ENCODE results near the gene CFAP92.

The CFAP92 gene

DNA sequence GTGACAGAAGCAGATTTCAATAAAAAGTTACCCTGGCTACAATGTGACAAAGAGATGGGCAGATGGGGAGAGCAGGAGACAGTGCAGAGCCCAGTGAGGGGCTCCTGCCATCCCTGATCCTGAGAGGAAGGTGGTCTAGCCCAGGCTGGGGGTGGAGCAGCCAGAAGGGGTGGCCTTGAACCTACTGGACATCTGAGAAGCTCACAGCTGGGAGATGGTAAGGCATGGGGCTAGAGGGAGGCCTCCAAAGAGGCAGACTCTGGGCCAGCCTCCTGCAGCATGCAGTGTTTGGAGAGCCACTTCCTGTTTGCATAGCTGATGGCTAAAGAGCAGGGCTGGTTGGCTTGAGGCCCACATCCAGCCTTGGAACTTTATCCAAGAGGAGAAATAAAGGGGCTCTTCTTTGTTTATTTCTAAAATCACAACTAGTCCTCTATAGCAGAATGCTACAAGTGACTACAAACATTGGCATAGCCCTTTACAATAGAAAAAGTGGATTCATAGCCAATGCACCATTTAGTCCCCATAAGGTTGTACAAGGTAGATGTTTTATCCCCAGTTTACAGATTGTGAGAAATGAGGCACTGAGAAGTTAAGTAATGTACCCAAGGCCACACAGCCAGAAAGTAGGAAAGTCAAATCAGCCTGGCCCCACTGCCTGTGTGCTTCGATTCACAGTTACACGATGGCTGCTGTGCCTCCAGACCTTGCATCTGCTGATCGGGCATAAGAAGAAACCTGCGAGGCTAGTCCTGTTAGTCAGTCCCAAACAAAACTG lies 11.8 kb upstream of the CFAP92 start:
- DNase-seq: no peak

DNA sequence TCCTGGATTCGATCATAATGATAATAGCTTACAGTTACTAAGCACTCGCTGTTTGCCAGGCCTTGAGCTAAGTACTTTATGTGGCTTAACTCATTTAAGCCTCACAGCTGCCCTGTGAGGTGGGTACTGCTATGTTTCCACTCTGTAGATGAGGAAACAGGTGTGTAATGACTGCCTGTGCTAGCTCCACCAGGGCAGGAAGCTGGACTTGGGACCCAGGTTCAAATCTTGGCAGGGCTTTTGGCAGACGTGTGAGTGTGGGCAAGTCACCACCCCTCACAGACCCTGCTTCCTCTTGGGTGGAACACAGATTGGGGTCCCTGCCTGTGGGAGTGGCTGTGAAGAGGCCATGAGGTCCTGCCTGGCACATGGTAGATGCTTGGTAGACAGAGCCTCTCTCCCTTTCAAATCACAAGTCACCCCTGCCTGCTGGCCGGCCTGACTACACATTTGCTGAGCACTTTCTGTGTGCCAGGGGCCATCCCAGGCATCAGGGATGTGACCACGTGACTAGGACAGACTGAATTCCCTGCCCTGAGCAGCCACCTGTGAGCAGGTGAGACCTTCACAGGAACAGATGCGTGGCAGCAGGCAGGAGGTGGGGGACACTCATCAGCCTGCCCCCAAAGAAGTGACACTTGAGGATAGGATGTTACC lies 10.9 kb upstream of the CFAP92 start:
- DNase-seq: no peak

DNA sequence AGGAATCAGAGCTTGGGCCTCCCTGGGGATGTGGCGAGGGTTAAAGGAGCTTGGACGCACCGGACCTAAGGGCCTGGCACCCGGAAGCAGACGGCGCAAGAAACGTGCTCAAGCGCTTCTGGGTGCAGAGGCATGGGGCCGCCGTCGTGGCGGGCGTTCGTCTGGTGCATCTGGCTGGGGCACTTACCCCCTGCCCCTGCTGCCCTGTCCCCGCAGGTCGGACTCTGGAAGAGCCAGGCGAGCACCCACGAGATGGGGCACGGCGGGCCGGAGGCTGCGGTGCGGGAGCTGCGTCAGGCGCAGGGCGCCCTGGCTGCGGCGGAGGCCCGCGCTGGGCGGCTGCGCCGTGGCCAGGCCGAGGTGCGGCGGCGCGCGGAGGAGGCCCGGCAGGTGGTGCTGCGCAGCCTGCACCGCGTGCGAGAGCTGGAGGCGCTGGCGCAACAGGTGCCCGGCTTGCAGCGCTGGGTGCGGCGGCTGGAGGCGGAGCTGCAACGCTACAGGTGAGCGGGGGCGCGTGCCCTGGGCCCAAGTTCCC lies 9.8 kb upstream of the CFAP92 start:
- DNase-seq: no peak

DNA sequence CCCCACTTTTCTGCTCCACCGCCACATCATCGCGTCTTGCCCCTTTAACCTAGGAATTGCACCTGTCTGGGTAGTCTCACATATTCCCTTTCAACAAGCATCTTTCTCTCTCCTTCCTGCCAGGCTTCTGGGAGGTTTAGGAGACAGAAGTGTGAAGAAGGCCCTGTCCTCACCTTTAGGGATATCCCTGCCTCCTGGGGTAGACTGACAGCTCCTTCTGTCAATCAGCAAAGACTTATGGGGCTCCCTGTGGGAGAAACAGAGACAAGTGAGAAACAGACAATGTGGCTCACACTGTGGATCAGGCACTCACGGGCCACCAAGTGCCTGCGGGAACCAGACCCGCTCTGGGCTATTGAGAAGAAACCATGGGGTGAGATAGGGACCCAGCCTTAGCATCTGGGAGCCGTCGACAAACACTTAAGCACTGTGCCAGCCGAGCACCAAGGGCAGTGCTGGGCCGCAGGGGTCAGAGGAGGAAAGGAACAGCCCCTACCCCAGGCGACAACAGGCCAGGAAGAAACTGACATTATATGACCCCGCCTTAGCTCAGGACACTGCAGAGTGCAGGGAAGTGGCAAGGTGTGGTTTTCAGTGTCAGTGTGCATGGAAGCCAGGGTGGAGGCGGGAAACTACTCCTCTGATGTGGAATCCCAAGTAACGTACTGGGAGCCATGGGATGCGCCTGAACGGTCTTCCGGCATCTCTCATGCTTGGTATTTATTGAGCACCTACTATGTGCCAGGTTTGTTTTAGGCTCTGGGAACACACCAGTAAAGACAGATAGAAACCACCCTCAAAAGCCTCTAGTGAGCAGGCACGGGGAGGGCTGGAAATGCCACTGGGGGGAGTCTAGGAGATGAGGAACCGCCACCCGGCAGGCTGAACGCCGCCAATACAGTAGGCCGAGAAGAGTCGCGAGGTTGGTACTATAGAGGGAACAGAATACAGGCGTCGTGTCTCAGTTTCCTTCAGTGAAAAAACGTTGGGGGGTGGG lies 9.0 kb upstream of the CFAP92 start:
- no peak for DNase-seq

DNA sequence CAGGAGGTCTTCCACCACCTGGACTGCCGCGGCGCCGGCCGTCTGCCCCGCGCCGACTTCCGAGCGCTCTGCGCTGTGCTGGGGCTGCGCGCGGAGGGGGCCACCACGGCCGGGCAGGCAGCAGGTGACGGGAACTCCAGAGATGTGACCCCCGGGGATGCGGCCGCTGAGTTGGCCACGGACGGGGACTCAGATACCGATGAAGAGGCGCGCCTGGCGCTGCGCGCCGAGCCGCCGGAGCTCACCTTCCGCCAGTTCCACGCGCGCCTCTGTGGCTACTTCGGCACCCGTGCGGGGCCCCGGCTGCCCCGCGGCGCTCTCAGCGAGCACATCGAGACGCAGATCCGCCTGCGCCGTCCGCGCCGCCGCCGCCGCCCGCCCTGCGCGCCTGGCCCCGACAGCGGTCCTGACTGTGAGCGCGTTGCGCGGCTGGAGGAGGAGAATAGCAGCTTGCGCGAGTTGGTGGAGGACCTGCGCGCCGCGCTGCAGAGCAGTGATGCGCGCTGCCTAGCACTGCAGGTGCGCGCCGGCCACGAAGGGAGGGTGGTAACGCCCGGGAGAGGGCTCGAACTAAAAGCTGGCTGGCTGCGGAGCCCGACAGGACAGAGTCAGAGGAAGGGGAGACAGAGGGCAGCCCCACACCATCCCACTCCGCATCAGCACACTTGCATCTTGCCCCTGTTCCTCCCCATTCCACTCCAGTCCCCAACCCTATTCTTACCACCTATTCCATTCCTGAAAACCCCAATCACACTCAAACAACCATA lies 8.1 kb upstream of the CFAP92 start:
- no peak for DNase-seq

DNA sequence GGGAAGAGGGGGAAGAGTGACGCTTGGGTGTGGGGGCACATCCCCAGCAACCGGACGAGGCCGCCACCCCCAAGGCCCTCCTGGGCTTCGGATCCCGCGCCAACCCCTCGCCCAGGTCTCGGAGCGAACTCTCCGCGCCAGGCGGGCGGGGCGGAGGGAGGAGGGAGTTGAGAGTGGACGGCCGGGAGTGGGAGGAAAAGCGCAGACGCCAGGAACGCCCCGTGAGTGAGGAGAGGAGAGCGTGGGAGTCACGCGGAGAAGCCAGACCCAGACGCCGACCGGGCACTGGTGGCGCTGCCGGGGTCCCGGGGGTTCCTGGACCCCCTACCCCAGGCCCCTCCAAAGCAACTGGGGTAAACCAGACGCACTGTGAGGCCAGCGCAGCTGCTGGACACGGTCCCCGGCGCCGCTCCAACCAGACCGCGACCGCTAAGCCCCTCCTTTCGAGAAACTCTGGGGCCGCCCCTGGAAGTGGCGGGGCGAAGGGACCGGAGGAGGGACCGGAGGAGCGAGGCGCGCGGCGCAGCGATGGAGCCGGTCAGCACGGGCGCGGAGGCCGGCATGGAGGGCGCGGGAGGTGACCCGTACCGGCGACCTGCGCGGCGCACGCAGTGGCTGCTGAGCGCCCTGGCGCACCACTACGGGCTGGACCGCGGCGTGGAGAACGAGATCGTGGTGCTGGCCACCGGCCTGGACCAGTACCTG lies 7.4 kb upstream of the CFAP92 start, which contains the start of gene EFCC1:
TSS of gene EFCC1 (plus strand) at position 204 of the 705 bp plus-strand sequence. CDS start at position 529, 325 bp downstream.
- peak; percentile 80 for DNase-seq

DNA sequence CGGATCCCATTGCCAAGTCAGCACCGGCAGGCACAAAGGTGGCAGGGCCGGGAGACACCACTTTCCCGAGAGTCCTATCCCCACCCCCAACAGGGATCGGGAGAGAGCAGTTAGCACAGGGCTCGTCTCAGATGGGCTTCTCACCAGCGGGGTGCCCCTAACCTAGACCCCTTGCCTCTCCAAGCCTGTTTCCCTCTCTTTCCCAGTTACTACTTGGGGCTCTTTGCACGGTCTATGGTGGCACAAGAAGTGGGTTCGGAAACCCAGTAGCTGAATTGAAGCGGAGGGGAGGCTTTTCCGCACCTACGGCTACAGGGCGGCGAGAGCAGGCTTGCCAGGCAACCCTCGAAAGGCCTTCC lies 6.8 kb upstream of the CFAP92 start:
- no peak for DNase-seq

DNA sequence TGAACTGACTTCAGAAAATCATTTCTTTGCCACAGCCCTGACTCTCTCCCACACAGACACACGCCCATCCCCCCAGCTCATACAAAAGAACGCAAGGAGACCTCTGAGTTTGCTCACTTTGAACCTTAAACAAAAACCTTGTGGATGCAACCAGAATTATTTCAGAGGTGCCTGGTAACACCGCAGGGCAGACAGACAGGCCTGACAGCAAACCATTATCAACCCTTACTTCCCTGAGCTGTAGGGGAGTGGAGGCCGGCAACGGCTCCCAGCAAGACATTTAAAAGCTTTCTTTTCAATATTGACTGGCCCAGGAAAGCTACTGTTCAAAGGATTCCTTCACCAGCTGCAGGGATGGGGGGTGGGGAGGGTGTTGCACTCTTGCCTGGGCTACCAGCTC lies 5.2 kb upstream of the CFAP92 start:
- DNase-seq: no peak

DNA sequence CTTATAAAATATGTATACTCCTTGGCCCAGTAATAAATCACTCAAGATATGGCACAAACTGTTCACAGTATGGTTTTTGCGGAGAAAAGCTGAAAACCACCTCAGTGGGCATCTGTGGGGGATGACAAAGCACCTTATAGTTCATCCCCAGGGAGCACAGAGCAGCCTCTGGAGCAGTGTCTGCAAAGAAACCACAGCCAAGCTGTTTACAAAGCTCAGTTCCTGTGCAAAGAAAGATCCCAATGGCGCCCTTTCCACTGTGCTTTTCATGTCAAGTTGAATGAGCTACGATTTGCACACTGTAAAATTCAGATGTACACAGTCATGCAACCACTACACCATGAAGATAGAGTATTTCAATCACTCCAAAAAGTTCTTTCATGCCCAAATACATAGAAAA lies 4.7 kb upstream of the CFAP92 start:
- DNase-seq: no peak

DNA sequence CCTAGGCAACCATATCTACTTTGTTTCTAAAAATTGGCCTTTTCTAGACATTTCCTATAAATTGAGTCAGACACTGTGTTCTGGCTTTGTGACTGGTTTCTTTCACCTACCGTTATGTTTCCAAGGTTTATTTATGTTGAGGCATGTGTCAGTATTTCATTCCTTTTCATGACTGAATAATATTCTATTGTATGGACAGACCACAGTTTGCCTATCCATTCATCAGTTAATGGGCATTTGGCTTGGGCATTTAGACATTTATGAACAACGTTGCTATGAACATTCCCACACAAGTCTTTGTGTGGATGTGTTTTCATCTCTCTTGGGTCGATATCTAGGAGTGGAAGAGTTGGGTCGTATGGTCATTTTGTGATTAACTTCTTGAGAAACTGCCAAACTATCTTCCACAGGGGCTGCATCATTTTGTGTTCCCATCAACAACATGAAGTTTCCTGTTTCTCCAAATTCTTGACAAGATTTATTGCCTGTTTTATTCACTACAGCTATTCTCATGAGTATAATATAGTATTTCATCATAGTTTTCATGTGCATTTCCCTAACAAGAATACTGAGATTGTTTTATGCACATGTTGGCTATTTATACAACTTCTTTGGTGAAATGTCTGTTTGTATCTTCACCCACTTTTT lies 3.7 kb upstream of the CFAP92 start:
- DNase-seq: no peak

DNA sequence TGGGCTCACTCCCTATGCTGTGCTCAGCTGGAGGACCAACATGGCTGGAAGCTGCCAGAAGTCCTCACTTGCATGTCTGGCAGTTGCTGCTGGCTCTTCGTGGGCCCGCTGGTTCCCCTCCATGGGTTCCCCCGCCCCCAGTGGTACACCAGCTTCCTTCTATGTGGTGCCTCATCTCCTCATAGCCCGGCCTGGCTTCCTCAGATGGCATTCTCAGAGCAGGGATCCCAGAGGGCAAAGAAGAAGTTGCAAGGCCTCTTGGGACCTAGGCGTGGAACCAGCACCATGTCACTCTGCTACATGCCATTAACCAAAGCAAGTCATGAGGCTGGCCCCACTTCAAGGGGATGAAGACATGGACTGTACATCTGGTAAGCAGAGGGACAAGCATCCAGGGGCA lies 2.9 kb upstream of the CFAP92 start:
- DNase-seq: no peak

DNA sequence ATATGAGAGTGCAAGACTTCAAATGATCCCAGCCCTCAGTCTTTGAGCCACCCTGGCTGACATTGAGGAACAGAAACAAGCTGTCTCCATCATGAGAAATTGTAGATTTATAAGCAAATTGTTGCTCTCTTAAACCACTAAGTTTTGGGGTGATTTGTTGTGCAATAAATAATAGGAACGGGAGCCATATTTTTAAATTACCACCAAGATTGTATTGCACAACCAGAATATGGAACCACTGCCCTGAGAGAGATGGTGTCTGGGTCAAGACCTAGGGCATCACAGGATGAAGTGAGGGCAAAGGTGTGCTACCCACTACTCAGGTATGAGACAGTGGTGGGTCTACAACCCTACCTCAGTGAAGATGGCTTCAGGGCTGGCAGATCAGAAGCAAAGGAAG lies 2.3 kb upstream of the CFAP92 start:
- DNase-seq: no peak

DNA sequence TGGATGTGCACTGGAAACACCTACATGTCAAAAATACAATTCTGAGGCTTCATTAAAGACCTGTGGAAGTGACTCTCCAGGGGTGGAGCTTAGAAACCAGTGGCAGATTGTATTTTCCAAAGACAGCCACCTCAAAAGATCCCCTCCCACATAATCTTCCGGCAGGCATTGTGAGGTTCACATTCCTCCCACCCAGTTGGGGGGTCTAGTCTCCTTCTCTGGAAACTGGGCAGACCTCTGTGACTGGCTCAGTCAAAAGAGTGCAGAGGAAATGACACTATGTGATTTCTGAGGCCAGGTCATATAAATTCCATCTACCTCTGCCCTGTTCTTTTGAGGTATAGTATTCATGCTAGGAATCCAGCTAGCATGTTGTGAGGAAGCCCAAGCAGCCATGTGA lies 1.9 kb upstream of the CFAP92 start:
- DNase-seq: no peak

DNA sequence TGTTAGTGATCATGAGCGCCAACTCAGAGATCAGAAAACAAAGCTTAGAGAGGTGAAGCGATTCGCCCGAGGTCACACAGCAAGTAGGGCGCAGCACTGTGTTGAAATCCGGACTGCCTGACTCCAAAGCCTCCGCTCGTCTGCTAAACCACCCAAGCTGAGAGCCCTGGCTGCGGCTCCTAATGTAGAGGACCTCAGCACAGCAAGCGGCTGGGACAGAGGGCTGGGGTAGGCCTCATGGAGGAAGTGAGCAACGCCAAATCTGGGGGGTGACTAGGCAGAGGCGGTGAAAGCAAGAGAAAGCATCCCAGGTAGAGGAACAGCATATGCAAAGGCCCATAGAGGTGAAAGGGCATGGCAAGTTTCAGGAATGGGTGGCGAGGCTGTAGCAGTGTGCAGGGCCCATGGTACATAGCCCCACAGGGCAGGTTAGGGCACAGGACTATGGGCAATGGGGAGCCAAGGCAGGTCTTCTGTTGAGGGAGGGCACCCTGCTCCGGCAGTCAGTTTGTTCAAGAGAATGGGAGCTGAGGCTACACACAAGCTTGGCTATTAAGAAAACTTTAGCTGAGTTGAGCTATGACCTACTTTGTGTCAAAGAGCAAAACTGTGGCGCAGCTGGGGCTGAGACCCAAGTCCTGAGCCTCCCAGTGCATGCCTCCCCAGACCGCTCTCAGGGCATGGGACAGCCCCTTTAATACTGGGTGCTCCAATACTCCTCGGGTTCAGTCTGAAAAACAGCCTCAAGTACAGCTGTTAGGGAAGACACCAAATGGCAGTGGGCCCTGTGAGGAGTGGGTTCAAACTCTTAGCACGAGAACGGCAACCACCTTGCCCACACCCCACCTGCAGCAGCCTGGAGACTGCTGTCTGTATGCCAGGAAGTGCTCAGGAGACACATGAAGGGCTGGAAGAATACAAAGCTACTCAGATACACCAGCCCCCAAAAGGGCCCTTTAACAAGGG lies 988 bp upstream of the CFAP92 start:
- no peak for DNase-seq

DNA sequence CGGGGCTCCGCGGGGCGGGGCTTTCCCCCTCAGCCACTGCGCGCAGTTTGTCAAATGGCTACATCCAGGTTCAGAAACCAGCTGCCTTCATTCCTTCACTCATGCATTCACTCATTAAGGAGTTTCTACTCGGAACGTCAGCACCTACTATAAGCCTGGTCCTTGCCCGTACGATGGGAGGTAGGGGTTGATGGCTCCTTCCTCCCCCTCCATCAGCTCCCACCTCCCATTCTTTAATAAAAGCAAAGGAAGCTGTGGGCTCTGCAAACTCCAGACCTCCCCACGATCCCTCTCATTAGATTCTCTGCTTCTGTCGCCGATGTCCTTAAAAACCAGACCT lies 267 bp upstream of the CFAP92 start:
- no peak for DNase-seq

DNA sequence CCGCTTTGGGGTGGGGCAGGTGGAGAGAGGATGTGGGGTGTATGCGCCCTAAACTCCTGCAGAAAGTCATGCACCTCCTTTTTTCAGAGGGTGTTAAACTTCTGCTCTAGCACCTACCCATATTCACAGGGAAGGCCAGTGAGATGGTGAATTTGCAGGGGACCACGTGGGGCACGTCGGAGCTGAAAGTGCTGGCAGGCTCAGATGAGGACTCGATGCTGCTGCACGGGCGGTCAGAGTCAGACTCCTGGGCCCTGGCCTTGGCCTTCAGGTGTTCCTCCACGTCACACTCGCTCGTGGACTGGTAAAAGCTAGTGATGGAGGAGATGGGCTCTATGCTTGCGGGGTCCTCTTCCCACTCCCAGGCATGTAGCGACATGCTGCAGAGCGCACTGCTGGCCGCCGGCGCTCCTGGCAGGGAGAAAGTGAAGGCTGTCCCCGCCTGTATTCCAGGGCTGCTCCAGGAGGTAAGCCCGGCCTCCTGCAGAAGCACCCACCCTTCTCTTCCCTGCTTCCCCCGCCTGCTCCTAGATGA lies 883 bp downstream of the CFAP92 start:
- DNase-seq: no peak

DNA sequence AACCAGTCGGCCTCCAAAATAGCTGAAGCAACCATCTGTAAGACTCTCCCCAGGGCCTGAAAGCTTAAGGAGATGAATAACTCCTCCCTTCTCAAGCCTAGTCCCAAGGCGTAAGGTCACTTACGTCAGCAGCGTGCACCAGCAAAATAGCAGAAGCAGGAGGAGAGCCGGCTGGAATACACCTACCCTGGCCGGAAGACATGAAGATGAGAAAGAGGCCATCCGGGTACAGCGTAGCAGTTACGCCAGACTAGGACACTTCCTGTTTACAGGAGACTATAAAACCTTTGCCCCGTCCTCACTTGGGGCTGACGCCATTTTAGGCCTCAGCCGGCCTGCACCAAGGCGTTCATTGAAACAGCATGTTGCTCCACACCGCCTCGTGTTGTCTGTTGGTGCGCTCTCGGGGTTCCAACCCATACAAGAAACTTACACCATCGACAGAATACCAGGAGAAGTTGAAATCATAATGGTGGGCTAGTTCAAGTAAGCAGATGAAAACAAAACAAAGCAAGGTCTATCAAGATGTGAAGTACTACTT lies 2.5 kb downstream of the CFAP92 start:
- no peak for DNase-seq

DNA sequence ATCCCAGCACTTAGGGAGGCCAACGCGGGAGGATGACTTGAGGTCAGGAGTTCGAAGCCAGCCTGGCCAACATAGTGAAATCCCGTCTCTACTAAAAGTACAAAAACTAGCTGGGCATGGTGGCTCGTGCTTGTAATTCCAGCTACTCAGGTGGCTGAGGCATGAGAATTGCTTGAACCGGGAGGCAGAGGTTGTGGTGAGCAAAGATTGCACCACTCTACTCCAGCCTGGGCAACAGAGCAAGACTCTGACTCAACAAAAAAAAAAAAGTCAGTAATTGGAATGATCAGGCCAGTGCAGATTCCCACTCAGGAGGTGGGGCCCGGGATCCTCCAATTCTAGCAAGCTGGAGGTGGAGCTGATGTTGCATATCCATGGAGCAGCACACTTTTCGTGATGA lies 5.6 kb downstream of the CFAP92 start:
- DNase-seq: no peak

DNA sequence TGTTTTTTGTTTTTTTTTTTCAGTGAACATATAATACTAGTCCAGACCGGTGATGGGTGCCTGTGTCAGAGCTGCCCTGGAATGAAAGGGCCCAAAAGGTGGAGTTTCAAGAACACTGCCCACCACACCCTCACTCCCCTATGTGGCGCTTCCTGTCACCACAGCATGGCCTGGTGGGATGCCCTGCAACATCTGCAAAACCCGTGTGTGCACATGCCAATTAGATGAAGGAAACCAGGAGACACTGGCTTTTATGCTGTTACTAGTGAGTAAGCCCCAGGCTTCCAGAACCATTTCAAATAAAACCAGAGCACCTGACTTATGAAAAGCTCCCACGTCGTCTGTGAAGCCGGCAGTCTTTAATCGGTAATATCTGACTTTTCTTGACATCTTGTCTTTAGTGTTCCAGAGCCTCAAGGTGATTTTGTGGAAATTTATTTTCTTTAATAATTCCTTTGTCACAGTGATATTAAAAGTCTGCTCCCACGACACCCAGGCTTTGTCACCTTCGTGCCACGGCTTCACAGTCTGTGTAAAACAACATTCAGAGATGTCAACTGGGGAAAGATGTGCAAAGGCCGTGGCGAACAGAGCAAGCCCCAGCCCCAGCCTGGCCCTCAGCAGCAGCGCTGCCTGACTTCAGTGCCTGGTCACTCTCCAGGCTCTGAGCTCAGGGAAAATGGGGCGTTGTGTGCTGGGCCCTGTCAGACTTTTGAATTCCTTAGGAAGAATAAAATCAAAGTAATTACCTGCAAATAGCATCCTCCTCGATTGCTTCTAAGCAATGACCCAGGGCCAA lies 6.4 kb downstream of the CFAP92 start:
- no peak for DNase-seq

Measured in right hindlimb (tissue), 1 donor.